HepG2 (cell line): ENCODE results near the gene SOWAHA. TPM values are rescaled to one million over a fixed set of nuclear protein-coding genes. Genes with fewer than 3 reads are reported as not detected.

Source experiments
- AKAP8 ChIP-seq: sonication (generic); formaldehyde crosslinking; IDR thresholded peaks from 2 replicates; pipeline ENCODE4 v1.5.1; 2020; ENCODE audit warnings: mild to moderate bottlenecking, missing genetic modification reagents
- CEBPB ChIP-seq: IDR thresholded peaks from 2 replicates; pipeline ENCODE4 v1.6.1; 2011; ENCODE audit warnings: low read depth, low read length, improper control_type of control experiment, borderline replicate concordance
- IKZF4 ChIP-seq: sonication (generic); formaldehyde crosslinking; IDR thresholded peaks from 2 replicates; pipeline ENCODE4 v1.5.1; 2020; ENCODE audit warnings: borderline replicate concordance, mild to moderate bottlenecking, low read depth, missing genetic modification reagents; ENCODE audit errors: not compliant biosample characterization
- ISX ChIP-seq: sonication (generic); formaldehyde crosslinking; conservative IDR thresholded peaks from 2 replicates; pipeline ENCODE4 v1.5.0; 2020; ENCODE audit warnings: missing genetic modification reagents
- MAZ ChIP-seq, 2 experiments: sonication (generic) in 1 of 2; formaldehyde crosslinking in 1 of 2; IDR thresholded peaks; 2 replicates each; pipeline versions ENCODE4 v1.5.0 to v1.6.1; 2012 to 2020; ENCODE audit warnings: low read depth in 2 of 2, mild to moderate bottlenecking in 2 of 2, borderline replicate concordance in 1 of 2, improper control_type of control experiment in 1 of 2, low read length in 1 of 2, missing genetic modification reagents in 1 of 2, moderate library complexity in 1 of 2
- POLR2A ChIP-seq, 2 experiments: IDR thresholded peaks; 2 replicates each; pipeline ENCODE4 v1.6.1; 2011; ENCODE audit warnings: low read depth in 2 of 2, low read length in 2 of 2, mild to moderate bottlenecking in 1 of 2, moderate library complexity in 1 of 2; ENCODE audit not compliant: insufficient read depth in 1 of 2
- STAG1 ChIP-seq: sonication (generic); formaldehyde crosslinking; IDR thresholded peaks from 2 replicates; pipeline ENCODE4 v1.4.0; 2020; ENCODE audit warnings: missing genetic modification reagents
- ZEB1 ChIP-seq: IDR thresholded peaks from 2 replicates; pipeline ENCODE4 v1.6.1; 2012; ENCODE audit warnings: mild to moderate bottlenecking, low read depth, inconsistent platforms; ENCODE audit not compliant: insufficient replicate concordance
- ZFP36L1 ChIP-seq: sonication (generic); formaldehyde crosslinking; IDR thresholded peaks from 2 replicates; pipeline ENCODE4 v1.8.0; 2022; ENCODE audit warnings: mild to moderate bottlenecking, missing genetic modification reagents, moderate library complexity
- ZNF121 ChIP-seq: sonication (generic); formaldehyde crosslinking; IDR thresholded peaks from 2 replicates; pipeline ENCODE4 v1.5.0; 2020; ENCODE audit warnings: mild to moderate bottlenecking, missing genetic modification reagents
- ZNF549 ChIP-seq: sonication (generic); formaldehyde crosslinking; IDR thresholded peaks from 2 replicates; pipeline ENCODE4 v1.5.0; 2020; ENCODE audit warnings: missing genetic modification reagents
- ZNF619 ChIP-seq: sonication (generic); formaldehyde crosslinking; IDR thresholded peaks from 2 replicates; pipeline ENCODE4 v1.4.0; 2020; ENCODE audit warnings: mild to moderate bottlenecking, missing genetic modification reagents
- ZSCAN21 ChIP-seq: sonication (generic); formaldehyde crosslinking; IDR thresholded peaks from 2 replicates; pipeline ENCODE4 v1.8.0; 2022; ENCODE audit warnings: mild to moderate bottlenecking, missing genetic modification reagents, moderate library complexity, borderline replicate concordance
- ZSCAN30 ChIP-seq: sonication (generic); formaldehyde crosslinking; IDR thresholded peaks from 2 replicates; pipeline ENCODE4 v1.5.0; 2020; ENCODE audit warnings: mild to moderate bottlenecking, missing genetic modification reagents
- polyA plus RNA-seq, 8 experiments: library from polyadenylated mRNA; depleted of rRNA in 3 of 8; stranded (reverse) in 7 of 8; unstranded in 1 of 8; fragments of >200 nt; fragmentation: Illumina TruSeq in 4 of 8; extraction: Trizol in 4 of 8; gene quantifications; 2 replicates each; pipeline versions ENCODE4 v1.2.1 to v1.2.3, GENCODE V29; 2011 to 2016; ENCODE audit warnings: low read depth in 4 of 8, missing spikeins in 1 of 8, mixed read lengths in 1 of 8; ENCODE audit not compliant: insufficient read depth in 1 of 8
- total RNA-seq, 5 experiments: library from RNA; depleted of rRNA; stranded (reverse); fragments of >200 nt; fragmentation: Illumina TruSeq; extraction: Trizol; gene quantifications; 2 replicates each; pipeline ENCODE4 v1.2.3, GENCODE V29; 2016; ENCODE audit warnings: low read depth in 1 of 5
- TF ChIP-seq, protein P1 (sequence below): sonication (generic); formaldehyde crosslinking; IDR thresholded peaks from 2 replicates; pipeline ENCODE4 v1.5.0; 2020; ENCODE audit warnings: mild to moderate bottlenecking, missing genetic modification reagents, borderline replicate concordance
- TF ChIP-seq, protein P2 (sequence below): sonication (generic); formaldehyde crosslinking; IDR thresholded peaks from 2 replicates; pipeline ENCODE4 v1.4.0; 2020; ENCODE audit warnings: missing genetic modification reagents, borderline replicate concordance
- TF ChIP-seq, protein P3 (sequence below): sonication (generic); formaldehyde crosslinking; IDR thresholded peaks from 2 replicates; pipeline ENCODE4 v1.9.0; 2022; ENCODE audit warnings: missing genetic modification reagents, mild to moderate bottlenecking, borderline replicate concordance
- TF ChIP-seq, protein P4 (sequence below): sonication (generic); formaldehyde crosslinking; IDR thresholded peaks from 2 replicates; pipeline ENCODE4 v1.8.1; 2023; ENCODE audit warnings: mild to moderate bottlenecking, missing genetic modification reagents

The SOWAHA gene
- total and polyA plus RNA-seq, 2 of the 13 experiments (the other 11 are each of a cell fraction or from before 2014, with no cell fraction given) = 0.95 to 1.9 TPM

DNA sequence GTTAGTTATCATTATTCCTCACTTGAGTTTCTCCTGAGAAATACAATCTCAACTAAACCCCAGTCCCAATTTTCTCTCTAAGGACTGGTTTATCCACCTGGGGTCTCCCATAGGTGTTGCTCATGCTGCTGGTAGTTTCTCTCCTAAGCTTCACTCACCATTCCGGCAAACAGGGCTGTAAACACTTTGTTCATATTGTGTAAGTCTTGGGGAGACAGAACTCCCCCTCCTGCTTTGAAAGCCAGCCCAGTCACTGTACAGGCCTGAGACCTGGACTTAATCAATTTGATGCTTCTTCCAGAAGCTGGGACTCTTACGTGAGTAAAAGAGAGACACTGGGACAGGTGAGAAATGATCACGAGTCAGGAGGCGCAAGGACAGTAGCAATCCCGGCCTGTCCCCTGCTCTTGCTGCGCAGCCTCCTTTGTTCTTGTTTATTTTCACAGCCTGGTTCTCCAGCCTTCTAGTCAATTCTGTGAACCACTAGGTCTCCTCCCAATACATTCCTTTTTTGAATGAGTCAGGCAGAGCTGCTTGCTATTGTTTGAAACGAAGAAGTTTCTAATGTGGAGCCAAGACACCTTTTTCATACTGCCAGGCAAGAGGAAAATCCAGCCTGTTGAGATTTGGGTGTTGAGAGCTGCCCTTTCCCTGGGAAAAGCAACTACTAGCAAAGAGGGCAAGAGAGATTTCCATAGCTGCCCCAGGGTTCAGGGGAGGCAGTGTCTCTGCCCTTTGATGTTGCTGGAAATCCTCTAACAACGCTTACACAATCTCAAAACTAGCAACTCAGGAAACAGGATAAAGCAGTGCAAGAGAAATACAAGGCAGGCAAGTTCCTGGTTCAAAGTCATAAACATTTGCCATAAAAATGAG is 26.6 kb downstream of the SOWAHA start (continued):
- TF ChIP-seq, protein P1, sequence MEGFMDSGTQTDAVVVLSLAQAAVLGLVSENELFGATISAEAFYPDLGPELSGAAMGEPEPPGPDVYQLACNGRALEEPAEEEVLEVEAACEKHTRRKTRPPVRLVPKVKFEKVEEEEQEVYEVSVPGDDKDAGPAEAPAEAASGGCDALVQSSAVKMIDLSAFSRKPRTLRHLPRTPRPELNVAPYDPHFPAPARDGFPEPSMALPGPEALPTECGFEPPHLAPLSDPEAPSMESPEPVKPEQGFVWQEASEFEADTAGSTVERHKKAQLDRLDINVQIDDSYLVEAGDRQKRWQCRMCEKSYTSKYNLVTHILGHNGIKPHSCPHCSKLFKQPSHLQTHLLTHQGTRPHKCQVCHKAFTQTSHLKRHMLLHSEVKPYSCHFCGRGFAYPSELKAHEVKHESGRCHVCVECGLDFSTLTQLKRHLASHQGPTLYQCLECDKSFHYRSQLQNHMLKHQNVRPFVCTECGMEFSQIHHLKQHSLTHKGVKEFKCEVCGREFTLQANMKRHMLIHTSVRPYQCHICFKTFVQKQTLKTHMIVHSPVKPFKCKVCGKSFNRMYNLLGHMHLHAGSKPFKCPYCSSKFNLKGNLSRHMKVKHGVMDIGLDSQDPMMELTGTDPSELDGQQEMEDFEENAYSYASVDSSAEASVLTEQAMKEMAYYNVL (CRISPR knock-in tag) = peak; percentile 80; the same call in 1 of the 2 replicates
- TF ChIP-seq CEBPB (peak; percentile 93), AKAP8 (peak; percentile 50; the same call in 1 of the 2 replicates), ZFP36L1 (CRISPR knock-in tag) (0 out of 2 replicates have a peak, but pooled peaks have one; percentile 35), POLR2A (IDR thresholded peaks at IDR 0.05; ENCODE audit: insufficient read depth in 1 of 2, low read depth in 2 of 2, low read length in 2 of 2) (peak; percentile 55 to 57; a peak in 3 of 4 replicates), ZSCAN21 (CRISPR knock-in tag) (no peak), MAZ (IDR thresholded peaks at IDR 0.05; ENCODE audit: borderline replicate concordance, low read depth, low read length) (no peak), MAZ (CRISPR knock-in tag; IDR thresholded peaks at IDR 0.05; ENCODE audit: low read depth) (no peak), STAG1 (no peak; the same call in none of the 2 replicates), ZNF121 (CRISPR knock-in tag) (no peak), ZSCAN30 (CRISPR knock-in tag) (no peak), ZEB1 (no peak), ZNF619 (CRISPR knock-in tag) (peak; percentile 59; the same call in 1 of the 2 replicates), ZNF549 (CRISPR knock-in tag) (no peak), ISX (CRISPR knock-in tag) (no peak), IKZF4 (CRISPR knock-in tag) (no peak)
- TF ChIP-seq, protein P2, sequence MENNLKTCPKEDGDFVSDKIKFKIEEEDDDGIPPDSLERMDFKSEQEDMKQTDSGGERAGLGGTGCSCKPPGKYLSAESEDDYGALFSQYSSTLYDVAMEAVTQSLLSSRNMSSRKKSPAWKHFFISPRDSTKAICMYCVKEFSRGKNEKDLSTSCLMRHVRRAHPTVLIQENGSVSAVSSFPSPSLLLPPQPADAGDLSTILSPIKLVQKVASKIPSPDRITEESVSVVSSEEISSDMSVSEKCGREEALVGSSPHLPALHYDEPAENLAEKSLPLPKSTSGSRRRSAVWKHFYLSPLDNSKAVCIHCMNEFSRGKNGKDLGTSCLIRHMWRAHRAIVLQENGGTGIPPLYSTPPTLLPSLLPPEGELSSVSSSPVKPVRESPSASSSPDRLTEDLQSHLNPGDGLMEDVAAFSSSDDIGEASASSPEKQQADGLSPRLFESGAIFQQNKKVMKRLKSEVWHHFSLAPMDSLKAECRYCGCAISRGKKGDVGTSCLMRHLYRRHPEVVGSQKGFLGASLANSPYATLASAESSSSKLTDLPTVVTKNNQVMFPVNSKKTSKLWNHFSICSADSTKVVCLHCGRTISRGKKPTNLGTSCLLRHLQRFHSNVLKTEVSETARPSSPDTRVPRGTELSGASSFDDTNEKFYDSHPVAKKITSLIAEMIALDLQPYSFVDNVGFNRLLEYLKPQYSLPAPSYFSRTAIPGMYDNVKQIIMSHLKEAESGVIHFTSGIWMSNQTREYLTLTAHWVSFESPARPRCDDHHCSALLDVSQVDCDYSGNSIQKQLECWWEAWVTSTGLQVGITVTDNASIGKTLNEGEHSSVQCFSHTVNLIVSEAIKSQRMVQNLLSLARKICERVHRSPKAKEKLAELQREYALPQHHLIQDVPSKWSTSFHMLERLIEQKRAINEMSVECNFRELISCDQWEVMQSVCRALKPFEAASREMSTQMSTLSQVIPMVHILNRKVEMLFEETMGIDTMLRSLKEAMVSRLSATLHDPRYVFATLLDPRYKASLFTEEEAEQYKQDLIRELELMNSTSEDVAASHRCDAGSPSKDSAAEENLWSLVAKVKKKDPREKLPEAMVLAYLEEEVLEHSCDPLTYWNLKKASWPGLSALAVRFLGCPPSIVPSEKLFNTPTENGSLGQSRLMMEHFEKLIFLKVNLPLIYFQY (CRISPR knock-in tag) = no peak; the same call in 1 of the 2 replicates
- TF ChIP-seq, protein P3, sequence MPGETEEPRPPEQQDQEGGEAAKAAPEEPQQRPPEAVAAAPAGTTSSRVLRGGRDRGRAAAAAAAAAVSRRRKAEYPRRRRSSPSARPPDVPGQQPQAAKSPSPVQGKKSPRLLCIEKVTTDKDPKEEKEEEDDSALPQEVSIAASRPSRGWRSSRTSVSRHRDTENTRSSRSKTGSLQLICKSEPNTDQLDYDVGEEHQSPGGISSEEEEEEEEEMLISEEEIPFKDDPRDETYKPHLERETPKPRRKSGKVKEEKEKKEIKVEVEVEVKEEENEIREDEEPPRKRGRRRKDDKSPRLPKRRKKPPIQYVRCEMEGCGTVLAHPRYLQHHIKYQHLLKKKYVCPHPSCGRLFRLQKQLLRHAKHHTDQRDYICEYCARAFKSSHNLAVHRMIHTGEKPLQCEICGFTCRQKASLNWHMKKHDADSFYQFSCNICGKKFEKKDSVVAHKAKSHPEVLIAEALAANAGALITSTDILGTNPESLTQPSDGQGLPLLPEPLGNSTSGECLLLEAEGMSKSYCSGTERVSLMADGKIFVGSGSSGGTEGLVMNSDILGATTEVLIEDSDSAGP (CRISPR knock-in tag) = no peak
- TF ChIP-seq, protein P4, sequence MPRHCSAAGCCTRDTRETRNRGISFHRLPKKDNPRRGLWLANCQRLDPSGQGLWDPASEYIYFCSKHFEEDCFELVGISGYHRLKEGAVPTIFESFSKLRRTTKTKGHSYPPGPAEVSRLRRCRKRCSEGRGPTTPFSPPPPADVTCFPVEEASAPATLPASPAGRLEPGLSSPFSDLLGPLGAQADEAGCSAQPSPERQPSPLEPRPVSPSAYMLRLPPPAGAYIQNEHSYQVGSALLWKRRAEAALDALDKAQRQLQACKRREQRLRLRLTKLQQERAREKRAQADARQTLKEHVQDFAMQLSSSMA (CRISPR knock-in tag) = no peak
